SK-N-MC (cell line): ENCODE measurements around the gene NTRK2.

Experiments used
- EZH2 ChIP-seq: fragments of 200-600 bp; sonication (generic); IDR thresholded peaks from one replicate; pipeline ENCODE4 v1.6.1; 2017; ENCODE audit warnings: antibody characterized with exemption
- POLR2AphosphoS5 ChIP-seq: IDR thresholded peaks from 2 replicates; pipeline ENCODE4 v1.6.1; 2012; ENCODE audit warnings: mild to moderate bottlenecking, low read depth, low read length, borderline replicate concordance

GRCh38 chr9:84851935-84852585 lies 182.5 kb downstream of the NTRK2 start:
- TF ChIP-seq EZH2 = no peak
- TF ChIP-seq POLR2AphosphoS5 = no peak
